Suprapubic skin (tissue), 4 donors: Measurements from ENCODE around the gene SPAG16.

Experiments used
- CTCF ChIP-seq, 2 donors: fragments of 200-600 bp in 1 of 2; fragments of 450-650 bp in 1 of 2; sonication (generic) in 1 of 2; IDR thresholded peaks; one replicate each; pipeline ENCODE4 v1.5.1; 2016 to 2019; ENCODE audit warnings: antibody characterized with exemption in 2 of 2, mild to moderate bottlenecking in 1 of 2, moderate library complexity in 1 of 2
- EP300 ChIP-seq: sonication (generic); formaldehyde crosslinking; IDR thresholded peaks from one replicate; pipeline ENCODE4 v1.6.1; 2017; ENCODE audit warnings: antibody characterized with exemption
- POLR2A ChIP-seq, 2 donors: fragments of 450-650 bp; IDR thresholded peaks; one replicate each; pipeline ENCODE4 v1.6.1; 2017; ENCODE audit warnings: antibody characterized with exemption in 2 of 2, mild to moderate bottlenecking in 2 of 2, moderate library complexity in 2 of 2
- POLR2AphosphoS5 ChIP-seq, 3 donors: sonication (generic); formaldehyde crosslinking; IDR thresholded peaks; one replicate each; pipeline ENCODE4 v1.6.1; 2017; ENCODE audit warnings: antibody characterized with exemption in 3 of 3

- TF ChIP-seq CTCF (IDR thresholded peaks at IDR 0.05) (no peak), POLR2A (IDR thresholded peaks at IDR 0.05) (no peak), EP300 (no peak), POLR2AphosphoS5 (IDR thresholded peaks at IDR 0.05) (no peak)
Observed at GRCh38 chr2:214436470-214436869, 1152.2 kb downstream of the SPAG16 start.
